MM.1S (cell line): ENCODE results near the gene MTHFD2.

Experiments used
- EZH2phosphoT487 ChIP-seq: fragments of 300-600 bp; sonication (generic); IDR thresholded peaks from 2 replicates; pipeline ENCODE4 v1.6.1; 2018; ENCODE audit warnings: antibody characterized with exemption, low read length
- TF ChIP-seq, protein P1 (sequence below): fragments of 300-600 bp; sonication (generic); IDR thresholded peaks from 2 replicates; pipeline ENCODE4 v1.5.1; 2016; ENCODE audit warnings: antibody characterized with exemption, low read length, mixed read lengths

DNA sequence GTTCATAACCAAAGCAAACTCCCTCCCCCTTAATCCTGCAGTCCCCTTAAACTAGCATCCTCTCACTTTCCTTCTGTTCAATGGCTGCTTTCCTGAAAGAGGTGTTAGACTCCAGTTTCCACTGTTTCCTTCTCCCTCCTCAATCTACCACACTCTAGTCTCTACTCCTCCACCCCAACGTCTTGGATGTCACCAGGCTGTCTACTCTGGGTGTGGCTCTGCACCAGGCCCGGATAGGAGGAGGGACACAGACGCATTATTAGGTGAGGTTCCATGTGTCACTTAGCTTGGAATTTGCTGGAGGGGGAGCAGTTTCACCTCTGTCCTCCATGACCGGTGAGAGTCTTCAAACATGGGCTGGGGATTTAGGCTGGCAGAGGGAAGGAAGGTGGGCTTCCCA lies 61.3 kb downstream of the MTHFD2 start:
- TF ChIP-seq EZH2phosphoT487, result no peak
- TF ChIP-seq, protein P1, sequence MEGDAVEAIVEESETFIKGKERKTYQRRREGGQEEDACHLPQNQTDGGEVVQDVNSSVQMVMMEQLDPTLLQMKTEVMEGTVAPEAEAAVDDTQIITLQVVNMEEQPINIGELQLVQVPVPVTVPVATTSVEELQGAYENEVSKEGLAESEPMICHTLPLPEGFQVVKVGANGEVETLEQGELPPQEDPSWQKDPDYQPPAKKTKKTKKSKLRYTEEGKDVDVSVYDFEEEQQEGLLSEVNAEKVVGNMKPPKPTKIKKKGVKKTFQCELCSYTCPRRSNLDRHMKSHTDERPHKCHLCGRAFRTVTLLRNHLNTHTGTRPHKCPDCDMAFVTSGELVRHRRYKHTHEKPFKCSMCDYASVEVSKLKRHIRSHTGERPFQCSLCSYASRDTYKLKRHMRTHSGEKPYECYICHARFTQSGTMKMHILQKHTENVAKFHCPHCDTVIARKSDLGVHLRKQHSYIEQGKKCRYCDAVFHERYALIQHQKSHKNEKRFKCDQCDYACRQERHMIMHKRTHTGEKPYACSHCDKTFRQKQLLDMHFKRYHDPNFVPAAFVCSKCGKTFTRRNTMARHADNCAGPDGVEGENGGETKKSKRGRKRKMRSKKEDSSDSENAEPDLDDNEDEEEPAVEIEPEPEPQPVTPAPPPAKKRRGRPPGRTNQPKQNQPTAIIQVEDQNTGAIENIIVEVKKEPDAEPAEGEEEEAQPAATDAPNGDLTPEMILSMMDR, result no peak
